Thyroid gland (tissue), 4 donors: ENCODE data around the gene RCVRN.

ENCODE experiments used
- CTCF ChIP-seq, 6 experiments: fragments of 200-600 bp in 3 of 6; fragments of 450-650 bp in 3 of 6; sonication (generic) in 3 of 6; IDR thresholded peaks; one replicate each; pipeline ENCODE4 v1.5.1; 2016 to 2019; ENCODE audit warnings: antibody characterized with exemption in 6 of 6, mild to moderate bottlenecking in 2 of 6, inconsistent platforms in 1 of 6, moderate library complexity in 1 of 6
- POLR2A ChIP-seq, 2 donors: fragments of 450-650 bp; IDR thresholded peaks; one replicate each; pipeline ENCODE4 v1.6.1; 2017; ENCODE audit warnings: antibody characterized with exemption in 2 of 2, mild to moderate bottlenecking in 2 of 2, moderate library complexity in 1 of 2

DNA sequence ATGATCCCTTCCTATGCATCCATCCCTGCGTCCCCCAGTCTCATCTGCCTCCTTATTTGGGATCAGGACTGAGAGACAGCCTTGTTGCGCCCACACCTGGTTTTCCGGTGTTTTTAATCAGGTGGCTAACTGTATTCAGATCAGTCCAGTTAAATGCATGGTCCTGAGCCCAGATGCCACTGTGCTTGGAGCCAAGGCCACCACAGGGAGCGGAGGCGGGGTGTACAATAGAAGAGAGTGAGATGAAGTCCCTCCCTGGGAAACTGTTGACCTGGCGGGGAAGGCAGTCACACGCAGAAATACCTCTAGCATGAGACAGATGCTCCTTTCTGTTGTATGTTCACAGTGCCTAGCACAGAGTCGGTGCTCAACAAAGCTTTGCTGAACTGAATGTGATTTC lies 6.3 kb downstream of the RCVRN start:
- TF ChIP-seq POLR2A (IDR thresholded peaks at IDR 0.05) (no peak), CTCF (IDR thresholded peaks at IDR 0.05) (no peak)
